Tibial nerve (tissue), 4 donors: ENCODE results near the gene KRT84. TPM values are rescaled to one million over a fixed set of nuclear protein-coding genes. Genes with fewer than 3 reads are reported as not detected.
"Not testable (repeated sequence)": the region's sequence is repeated elsewhere in the genome, so short reads cannot be mapped to it uniquely, and the experiment has no call there.

Experiments
- DNase-seq, 2 donors: peaks; one replicate each; pipeline ENCODE4 v3.0.0-alpha.2; 2019; ENCODE audit warnings: low spot score in 2 of 2
- H3K27ac ChIP-seq, 4 donors: fragments of 200-600 bp; sonication (generic) in 3 of 4; one replicate each; pipeline ENCODE4 v1.5.1; 2017 to 2019; ENCODE audit warnings: mild to moderate bottlenecking in 1 of 4
- H3K27me3 ChIP-seq, 2 donors: fragments of 200-600 bp; sonication (generic) in 1 of 2; one replicate each; pipeline versions ENCODE4 v1.5.1 to v1.6.0; 2017 to 2019
- H3K36me3 ChIP-seq, 3 donors: fragments of 200-600 bp; sonication (generic); one replicate each; pipeline ENCODE4 v1.5.1; 2018 to 2019
- H3K4me1 ChIP-seq, 4 donors: fragments of 200-600 bp; sonication (generic) in 3 of 4; one replicate each; pipeline ENCODE4 v1.5.1; 2017 to 2019
- H3K4me3 ChIP-seq, 4 donors: fragments of 200-600 bp; sonication (generic) in 3 of 4; one replicate each; pipeline ENCODE4 v1.5.1; 2017 to 2019; ENCODE audit warnings: mild to moderate bottlenecking in 1 of 4, moderate library complexity in 1 of 4
- H3K9me3 ChIP-seq, 4 donors: fragments of 200-600 bp; sonication (generic) in 3 of 4; one replicate each; pipeline ENCODE4 v1.5.1; 2017 to 2019
- EP300 ChIP-seq, 2 donors: sonication (generic); formaldehyde crosslinking; IDR thresholded peaks; one replicate each; pipeline ENCODE4 v1.6.1; 2017; ENCODE audit warnings: antibody characterized with exemption in 2 of 2, mild to moderate bottlenecking in 1 of 2
- POLR2A ChIP-seq, 2 donors: fragments of 450-650 bp; IDR thresholded peaks; one replicate each; pipeline ENCODE4 v1.6.1; 2017; ENCODE audit warnings: antibody characterized with exemption in 2 of 2, mild to moderate bottlenecking in 2 of 2, moderate library complexity in 2 of 2
- WGBS, 2 donors: methylation state at CpG; one replicate each; pipeline ENCODE4 v1.1.5; 2018; 5-methylcytosine and 5-hydroxymethylcytosine counted together
- total RNA-seq, 4 donors: library from RNA; depleted of rRNA; stranded (reverse); fragments of >200 nt; gene quantifications; one replicate each; pipeline ENCODE4 v1.1.0, GENCODE V29; 2016
- TF ChIP-seq, protein P1 (sequence below), 5 experiments: fragments of 200-600 bp in 3 of 5; fragments of 450-650 bp in 2 of 5; sonication (generic) in 3 of 5; IDR thresholded peaks; one replicate each; pipeline ENCODE4 v1.5.1; 2016 to 2019; ENCODE audit warnings: antibody characterized with exemption in 5 of 5, mild to moderate bottlenecking in 3 of 5, moderate library complexity in 2 of 5

Gene KRT84
- total RNA-seq, 4 donors from 2014 or later: not detected

DNA sequence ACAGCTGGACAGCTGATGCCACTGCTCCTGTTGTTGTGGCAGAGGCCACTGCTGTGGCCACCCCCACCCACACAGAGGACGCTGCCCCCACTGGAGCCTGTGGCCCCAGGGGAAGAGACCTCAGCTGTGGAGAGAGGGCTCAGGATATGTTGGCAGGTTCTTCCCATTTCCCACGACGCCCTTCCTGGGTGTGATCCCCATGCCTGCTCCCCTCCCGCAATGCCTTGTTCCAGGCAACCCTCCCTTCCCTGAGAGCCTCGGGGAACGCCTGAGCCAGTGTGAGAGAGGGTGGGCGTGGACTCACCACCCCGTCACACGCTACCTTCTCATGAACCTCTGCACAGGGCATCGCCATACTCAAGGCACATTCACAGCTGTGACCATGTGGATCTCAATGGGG is 26.4 kb upstream of the KRT84 start:
- TF ChIP-seq, protein P1, sequence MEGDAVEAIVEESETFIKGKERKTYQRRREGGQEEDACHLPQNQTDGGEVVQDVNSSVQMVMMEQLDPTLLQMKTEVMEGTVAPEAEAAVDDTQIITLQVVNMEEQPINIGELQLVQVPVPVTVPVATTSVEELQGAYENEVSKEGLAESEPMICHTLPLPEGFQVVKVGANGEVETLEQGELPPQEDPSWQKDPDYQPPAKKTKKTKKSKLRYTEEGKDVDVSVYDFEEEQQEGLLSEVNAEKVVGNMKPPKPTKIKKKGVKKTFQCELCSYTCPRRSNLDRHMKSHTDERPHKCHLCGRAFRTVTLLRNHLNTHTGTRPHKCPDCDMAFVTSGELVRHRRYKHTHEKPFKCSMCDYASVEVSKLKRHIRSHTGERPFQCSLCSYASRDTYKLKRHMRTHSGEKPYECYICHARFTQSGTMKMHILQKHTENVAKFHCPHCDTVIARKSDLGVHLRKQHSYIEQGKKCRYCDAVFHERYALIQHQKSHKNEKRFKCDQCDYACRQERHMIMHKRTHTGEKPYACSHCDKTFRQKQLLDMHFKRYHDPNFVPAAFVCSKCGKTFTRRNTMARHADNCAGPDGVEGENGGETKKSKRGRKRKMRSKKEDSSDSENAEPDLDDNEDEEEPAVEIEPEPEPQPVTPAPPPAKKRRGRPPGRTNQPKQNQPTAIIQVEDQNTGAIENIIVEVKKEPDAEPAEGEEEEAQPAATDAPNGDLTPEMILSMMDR (IDR thresholded peaks at IDR 0.05): no peak
- TF ChIP-seq POLR2A (IDR thresholded peaks at IDR 0.05): no peak
- TF ChIP-seq EP300 (IDR thresholded peaks at IDR 0.05): no peak
- H3K4me1 ChIP-seq: peaks cover 0 to 23% (median 3%) of the 10 kb centered on the region in 4 donors
- H3K36me3 ChIP-seq: no peaks in the 10 kb centered on the region
- WGBS, 2 donors: 90 to 96% methylated on average over 10 of the region's 10 CpGs
- no peak for DNase-seq
- no peaks in the 10 kb centered on the region for H3K9me3 ChIP-seq
- H3K27ac ChIP-seq: no peak overlapping the region
- H3K27me3 ChIP-seq: no peaks in the 10 kb centered on the region
- no peak overlapping the region for H3K4me3 ChIP-seq

DNA sequence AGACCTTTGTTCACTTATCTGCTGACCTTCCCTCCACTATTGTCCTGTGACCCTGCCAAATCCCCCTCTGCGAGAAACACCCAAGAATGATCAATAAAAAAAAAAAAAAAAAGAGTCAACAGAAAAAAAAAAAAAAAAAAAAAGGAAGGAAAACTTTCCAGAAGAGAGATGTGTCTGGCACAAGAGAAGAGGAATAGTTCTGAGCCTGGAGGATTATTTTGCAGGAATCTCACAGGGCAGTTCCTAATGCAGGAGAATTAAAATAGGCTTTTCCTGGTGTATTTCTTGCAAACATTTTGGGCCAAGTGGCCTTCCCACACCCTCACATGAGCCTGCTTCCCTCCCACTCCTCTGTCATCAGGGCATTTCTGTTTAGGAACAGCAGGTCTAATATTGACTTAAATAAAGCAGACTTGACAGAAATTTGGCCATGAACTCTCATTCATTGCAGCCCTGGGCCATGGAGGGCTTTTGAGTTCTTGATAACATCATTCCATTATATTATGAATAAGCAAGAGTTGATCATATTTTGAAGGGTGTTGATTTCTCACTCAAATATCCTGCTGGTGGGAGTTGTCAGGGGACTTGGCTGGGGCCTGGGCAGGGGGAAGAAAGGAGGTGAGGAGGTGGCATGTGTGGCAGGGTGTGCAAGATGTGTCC is 25.3 kb upstream of the KRT84 start:
- not testable (repeated sequence) for H3K4me3 ChIP-seq, H3K36me3 ChIP-seq, DNase-seq, H3K27me3 ChIP-seq, H3K9me3 ChIP-seq, H3K27ac ChIP-seq
- no CpG with 5 or more reads among the region's 1 CpG for WGBS, 2 donors
- peaks cover 0 to 12% (median 0%) of the 10 kb centered on the region in 4 donors for H3K4me1 ChIP-seq

DNA sequence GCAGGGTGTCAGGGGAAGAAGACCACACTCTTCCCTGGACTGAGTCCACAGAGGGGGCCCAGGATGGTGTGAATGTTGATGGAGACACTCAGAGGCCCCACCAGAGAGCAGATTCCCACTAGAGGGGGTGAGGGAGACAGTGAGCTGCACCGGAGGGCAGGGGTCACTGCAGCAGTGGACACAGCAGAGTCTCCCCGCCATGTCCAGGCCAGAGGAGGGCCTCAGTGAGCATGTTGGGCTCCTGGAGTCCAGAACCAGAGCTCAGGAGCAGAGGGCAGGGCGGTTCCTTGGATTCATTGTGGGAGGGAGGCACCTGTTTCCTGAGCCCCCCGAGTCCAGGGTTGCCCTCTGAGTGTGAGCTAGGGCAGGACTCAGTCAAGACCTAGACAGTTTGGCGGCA is 22.5 kb upstream of the KRT84 start:
- Histone ChIP-seq H3K27me3 (no peaks in the 10 kb centered on the region), H3K27ac (no peak overlapping the region), H3K4me3 (no peak overlapping the region), H3K4me1 (peaks cover 0 to 7% (median 0%) of the 10 kb centered on the region in 4 donors), H3K36me3 (no peaks in the 10 kb centered on the region), H3K9me3 (no peaks in the 10 kb centered on the region)
- TF ChIP-seq POLR2A (IDR thresholded peaks at IDR 0.05) (no peak), EP300 (IDR thresholded peaks at IDR 0.05) (no peak)
- TF ChIP-seq, protein P1 (IDR thresholded peaks at IDR 0.05): no peak
- DNase-seq: no peak
- 80 to 89% methylated on average over 2 to 5 of the region's 5 CpGs for whole genome bisulfite sequencing, 2 donors

DNA sequence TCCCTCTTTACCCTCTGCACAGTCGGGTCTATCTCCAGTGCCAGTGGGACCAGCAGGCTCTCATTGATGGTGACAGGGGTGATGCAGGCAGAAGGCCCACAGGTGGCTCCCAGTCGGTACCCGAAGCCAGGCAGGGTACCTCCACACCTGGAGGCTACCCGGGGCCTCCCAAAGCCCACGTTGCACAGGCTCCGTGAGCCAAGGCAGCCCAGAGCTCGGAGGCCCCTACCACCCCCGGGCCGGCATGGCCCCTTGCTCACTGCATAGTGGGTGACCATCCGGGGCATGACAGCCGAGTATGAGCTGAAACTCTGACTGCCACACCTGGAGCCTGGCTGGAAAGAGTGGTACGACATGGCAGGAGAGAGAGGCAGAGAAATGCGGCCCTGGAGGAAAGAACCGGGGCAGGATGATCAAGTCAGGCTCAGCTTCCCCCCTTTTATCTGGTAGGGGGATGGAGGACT is 20.5 kb upstream of the KRT84 start, which contains the start of gene KRT82:
KRT82 (minus strand) TSS at position 414 of the 464 bp plus-strand sequence; CDS start at position 356, 58 bp downstream.
- 95 to 96% methylated on average over 5 to 14 of the region's 14 CpGs for WGBS, 2 donors
- no peak for TF ChIP-seq POLR2A (IDR thresholded peaks at IDR 0.05)
- Histone ChIP-seq H3K4me3 (no peak within 1 kb of the TSS), H3K36me3 (no peaks in the 10 kb centered on the region), H3K9me3 (no peaks in the 10 kb centered on the region), H3K4me1 (no peaks in the 10 kb centered on the region), H3K27me3 (no peaks in the 10 kb centered on the region), H3K27ac (no peak within 1 kb of the TSS)
- DNase-seq: no peak

DNA sequence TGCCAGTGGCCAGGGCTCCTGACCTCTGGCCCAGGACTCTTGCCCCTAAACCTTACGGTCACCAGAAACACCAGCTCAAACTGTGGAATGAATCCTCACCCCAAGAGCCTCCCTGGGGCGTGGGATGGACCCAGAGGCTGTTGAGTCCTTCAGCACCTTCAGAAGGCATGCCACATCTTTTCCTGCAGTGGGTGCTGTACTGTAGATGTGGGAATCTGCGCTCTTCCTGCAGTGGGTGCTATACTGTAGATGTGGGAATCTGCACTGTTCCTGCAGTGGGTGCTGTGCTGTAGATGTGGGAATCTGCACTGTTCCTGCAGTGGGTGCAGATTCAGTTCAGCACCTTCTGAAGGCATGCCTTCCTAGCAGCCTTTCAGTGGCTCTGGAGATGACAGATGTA is 19.5 kb upstream of the KRT84 start:
- TF ChIP-seq EP300 (IDR thresholded peaks at IDR 0.05): no peak
- no peak for TF ChIP-seq POLR2A (IDR thresholded peaks at IDR 0.05)
- TF ChIP-seq, protein P1 (IDR thresholded peaks at IDR 0.05): no peak
- no peaks in the 10 kb centered on the region for H3K9me3 ChIP-seq
- no peaks in the 10 kb centered on the region for H3K4me1 ChIP-seq
- H3K27ac ChIP-seq: no peak overlapping the region
- no peak for DNase-seq
- H3K27me3 ChIP-seq: no peaks in the 10 kb centered on the region
- H3K36me3 ChIP-seq: no peaks in the 10 kb centered on the region
- 69 to 89% methylated on average over 3 of the region's 3 CpGs for WGBS, 2 donors
- no peak overlapping the region for H3K4me3 ChIP-seq

DNA sequence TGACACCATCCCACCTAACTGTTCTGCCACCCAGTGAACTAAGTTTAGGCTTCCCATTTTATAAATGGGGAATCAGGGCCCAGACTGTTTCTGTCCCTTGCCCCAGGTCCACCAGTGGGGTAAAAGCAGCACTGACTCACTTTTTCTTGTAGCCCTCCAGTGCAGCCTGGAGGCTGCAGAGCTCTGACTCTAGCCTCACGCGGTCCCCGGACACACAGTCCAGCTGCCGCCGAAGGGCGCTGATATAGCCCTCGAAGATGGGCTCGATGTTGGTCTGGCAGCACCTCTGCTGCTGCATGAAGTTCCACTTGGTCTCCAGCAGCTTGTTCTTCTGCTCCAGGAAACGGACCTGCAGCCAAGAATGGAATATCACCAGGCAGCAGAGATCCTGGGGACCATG is 18.1 kb upstream of the KRT84 start:
- 83 to 96% methylated on average over 8 to 9 of the region's 9 CpGs for WGBS, 2 donors
- no peak for DNase-seq
- H3K27ac ChIP-seq: no peak overlapping the region
- no peak overlapping the region for H3K4me3 ChIP-seq
- H3K4me1 ChIP-seq: no peaks in the 10 kb centered on the region
- H3K27me3 ChIP-seq: no peaks in the 10 kb centered on the region
- no peaks in the 10 kb centered on the region for H3K36me3 ChIP-seq
- H3K9me3 ChIP-seq: no peaks in the 10 kb centered on the region
- TF ChIP-seq POLR2A (IDR thresholded peaks at IDR 0.05) (no peak), EP300 (IDR thresholded peaks at IDR 0.05) (no peak)
- TF ChIP-seq, protein P1 (IDR thresholded peaks at IDR 0.05): no peak
